Activated CD8-positive, alpha-beta memory T cell treated with anti-CD3 and anti-CD28 coated beads, Interleukin-2, amount 50 U/mL, for 24 hours (primary cell): ENCODE data around the gene GALNT9.
"Not testable (repeated sequence)": the region's sequence is repeated elsewhere in the genome, so short reads cannot be mapped to it uniquely, and the experiment has no call there.

ENCODE experiments used
- DNase-seq: peaks from one replicate; pipeline ENCODE4 v3.0.0-alpha.2; 2020; ENCODE audit errors: extremely low read depth

Gene GALNT9

GRCh38 chr12:132199526-132200319 lies 129.7 kb downstream of the GALNT9 start:
- DNase-seq = no peak

- DNase-seq = no peak
Observed at GRCh38 chr12:132199101-132199500, 130.3 kb downstream of the GALNT9 start.

- no peak for DNase-seq
Observed at GRCh38 chr12:132197581-132198354, 131.6 kb downstream of the GALNT9 start.

GRCh38 chr12:132196873-132197390 lies 132.5 kb downstream of the GALNT9 start:
- DNase-seq = no peak

GRCh38 chr12:132196038-132196872 lies 133.1 kb downstream of the GALNT9 start:
- no peak for DNase-seq

GRCh38 chr12:132195242-132195641 lies 134.1 kb downstream of the GALNT9 start:
- not testable (repeated sequence) for DNase-seq

GRCh38 chr12:132194556-132194955 lies 134.8 kb downstream of the GALNT9 start:
- DNase-seq = no peak

- DNase-seq = no peak
Observed at GRCh38 chr12:132194056-132194455, 135.3 kb downstream of the GALNT9 start.

- no peak for DNase-seq
Observed at GRCh38 chr12:132191715-132192553, 137.5 kb downstream of the GALNT9 start.

GRCh38 chr12:132190834-132191500 lies 138.4 kb downstream of the GALNT9 start:
- no peak for DNase-seq

GRCh38 chr12:132190012-132190755 lies 139.2 kb downstream of the GALNT9 start:
- DNase-seq = no peak

GRCh38 chr12:132189378-132190011 lies 139.9 kb downstream of the GALNT9 start:
- DNase-seq = peak; percentile 80

GRCh38 chr12:132188916-132189325 lies 140.5 kb downstream of the GALNT9 start:
- no peak for DNase-seq

- no peak for DNase-seq
Observed at GRCh38 chr12:132188451-132188901, 140.9 kb downstream of the GALNT9 start.

GRCh38 chr12:132187646-132188450 lies 141.5 kb downstream of the GALNT9 start:
- no peak for DNase-seq

GRCh38 chr12:132186857-132187620 lies 142.3 kb downstream of the GALNT9 start:
- DNase-seq = no peak

- no peak for DNase-seq
Observed at GRCh38 chr12:132186208-132186856, 143.1 kb downstream of the GALNT9 start.
